ENCODE results near the gene SERAC1. TPM values are rescaled to one million over a fixed set of nuclear protein-coding genes. Genes with fewer than 3 reads are reported as not detected.
A peak's percentile ranks its signal among the peaks of the same experiment; 100 is the strongest.

Gene SERAC1
- polyA plus RNA-seq, 1 donor, result 6.9 TPM

GRCh38 chr6:158104696-158105095 lies 63.4 kb downstream of the SERAC1 start:
- Histone ChIP-seq H3K4me3 (ENCODE audit: low read length) (no peak overlapping the region), H3K9me3 (ENCODE audit: control insufficient read depth, low read depth, low read length) (no peaks in the 10 kb centered on the region), H3K27ac (ENCODE audit: low read length) (no peak overlapping the region), H3K36me3 (ENCODE audit: control insufficient read depth, insufficient read depth, low read length) (no peaks in the 10 kb centered on the region), H3K27me3 (ENCODE audit: control insufficient read depth, insufficient read depth, low read length) (no peaks in the 10 kb centered on the region), H3K4me1 (ENCODE audit: control insufficient read depth, insufficient read depth, low read length) (no peaks in the 10 kb centered on the region)
- 100% methylated on average over 2 of the region's 2 CpGs for WGBS (ENCODE audit: insufficient coverage, low lambda C conversion rate)
- DNase-seq, result no peak

DNA sequence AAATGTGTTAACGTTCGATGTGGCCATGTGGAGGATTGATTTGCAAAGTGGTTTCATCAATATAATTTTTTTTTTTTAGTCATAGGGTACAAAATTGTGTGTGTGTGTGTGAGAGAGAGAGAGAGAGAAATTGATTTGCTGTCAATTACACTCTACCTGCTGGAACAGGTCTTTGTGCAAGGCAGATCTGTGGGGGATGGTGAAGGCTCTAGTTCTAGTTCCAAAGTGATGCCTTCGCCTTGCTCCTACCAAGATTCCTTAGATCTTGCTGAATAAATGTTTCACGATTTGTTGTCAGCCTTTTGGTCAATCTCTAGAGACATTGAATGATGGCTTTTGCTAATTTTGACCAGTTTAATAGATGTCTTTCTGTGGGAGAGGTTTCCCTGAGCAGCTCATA lies 64.8 kb downstream of the SERAC1 start:
- Histone ChIP-seq H3K4me1 (ENCODE audit: control insufficient read depth, insufficient read depth, low read length) (no peaks in the 10 kb centered on the region), H3K27ac (ENCODE audit: low read length) (no peak overlapping the region), H3K9me3 (ENCODE audit: control insufficient read depth, low read depth, low read length) (no peaks in the 10 kb centered on the region), H3K36me3 (ENCODE audit: control insufficient read depth, insufficient read depth, low read length) (no peaks in the 10 kb centered on the region), H3K27me3 (ENCODE audit: control insufficient read depth, insufficient read depth, low read length) (no peaks in the 10 kb centered on the region), H3K4me3 (ENCODE audit: low read length) (no peak overlapping the region)
- DNase-seq, result no peak
- no CpG with 5 or more reads among the region's 4 CpGs for WGBS (ENCODE audit: insufficient coverage, low lambda C conversion rate)

DNA sequence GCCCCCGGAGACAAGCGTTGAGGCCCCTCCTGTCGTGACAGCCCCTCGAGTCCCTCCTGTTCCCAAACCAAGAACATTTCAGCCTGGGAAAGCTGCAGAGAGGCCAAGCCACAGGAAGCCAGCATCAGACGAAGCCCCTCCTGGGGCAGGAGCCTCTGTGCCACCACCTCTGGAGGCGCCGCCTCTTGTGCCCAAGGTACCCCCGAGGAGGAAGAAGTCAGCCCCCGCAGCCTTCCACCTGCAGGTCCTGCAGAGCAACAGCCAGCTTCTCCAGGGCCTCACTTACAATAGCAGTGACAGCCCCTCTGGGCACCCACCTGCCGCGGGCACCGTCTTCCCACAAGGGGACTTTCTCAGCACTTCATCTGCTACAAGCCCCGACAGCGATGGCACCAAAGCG lies 72.4 kb downstream of the SERAC1 start:
- H3K27me3 ChIP-seq (ENCODE audit: control insufficient read depth, insufficient read depth, low read length), result no peaks in the 10 kb centered on the region
- no peak overlapping the region for H3K4me3 ChIP-seq (ENCODE audit: low read length)
- H3K36me3 ChIP-seq (ENCODE audit: control insufficient read depth, insufficient read depth, low read length), result peaks cover 49% of the 10 kb centered on the region
- no peaks in the 10 kb centered on the region for H3K4me1 ChIP-seq (ENCODE audit: control insufficient read depth, insufficient read depth, low read length)
- H3K9me3 ChIP-seq (ENCODE audit: control insufficient read depth, low read depth, low read length), result no peaks in the 10 kb centered on the region
- no peak for DNase-seq
- no CpG with 5 or more reads among the region's 15 CpGs for WGBS (ENCODE audit: insufficient coverage, low lambda C conversion rate)
- H3K27ac ChIP-seq (ENCODE audit: low read length), result no peak overlapping the region

GRCh38 chr6:158095031-158095430 lies 73.0 kb downstream of the SERAC1 start:
- Histone ChIP-seq H3K4me3 (ENCODE audit: low read length) (no peak overlapping the region), H3K27me3 (ENCODE audit: control insufficient read depth, insufficient read depth, low read length) (no peaks in the 10 kb centered on the region), H3K36me3 (ENCODE audit: control insufficient read depth, insufficient read depth, low read length) (peaks cover 52% of the 10 kb centered on the region), H3K9me3 (ENCODE audit: control insufficient read depth, low read depth, low read length) (no peaks in the 10 kb centered on the region), H3K27ac (ENCODE audit: low read length) (no peak overlapping the region), H3K4me1 (ENCODE audit: control insufficient read depth, insufficient read depth, low read length) (no peaks in the 10 kb centered on the region)
- DNase-seq, result no peak
- 80% methylated on average over 1 of the region's 6 CpGs for WGBS (ENCODE audit: insufficient coverage, low lambda C conversion rate)

GRCh38 chr6:158092806-158093205 lies 75.3 kb downstream of the SERAC1 start:
- Histone ChIP-seq H3K27ac (ENCODE audit: low read length) (no peak overlapping the region), H3K27me3 (ENCODE audit: control insufficient read depth, insufficient read depth, low read length) (no peaks in the 10 kb centered on the region), H3K4me3 (ENCODE audit: low read length) (no peak overlapping the region), H3K4me1 (ENCODE audit: control insufficient read depth, insufficient read depth, low read length) (no peaks in the 10 kb centered on the region), H3K36me3 (ENCODE audit: control insufficient read depth, insufficient read depth, low read length) (peaks cover 70% of the 10 kb centered on the region), H3K9me3 (ENCODE audit: control insufficient read depth, low read depth, low read length) (no peaks in the 10 kb centered on the region)
- no CpG with 5 or more reads among the region's 9 CpGs for WGBS (ENCODE audit: insufficient coverage, low lambda C conversion rate)
- DNase-seq, result no peak

GRCh38 chr6:158087224-158087867 lies 80.7 kb downstream of the SERAC1 start:
- WGBS (ENCODE audit: insufficient coverage, low lambda C conversion rate), result 95% methylated on average over 2 of the region's 14 CpGs
- H3K36me3 ChIP-seq (ENCODE audit: control insufficient read depth, insufficient read depth, low read length), result peaks cover 72% of the 10 kb centered on the region
- H3K4me3 ChIP-seq (ENCODE audit: low read length), result no peak overlapping the region
- H3K27ac ChIP-seq (ENCODE audit: low read length), result no peak overlapping the region
- no peaks in the 10 kb centered on the region for H3K4me1 ChIP-seq (ENCODE audit: control insufficient read depth, insufficient read depth, low read length)
- no peaks in the 10 kb centered on the region for H3K27me3 ChIP-seq (ENCODE audit: control insufficient read depth, insufficient read depth, low read length)
- no peaks in the 10 kb centered on the region for H3K9me3 ChIP-seq (ENCODE audit: control insufficient read depth, low read depth, low read length)
- DNase-seq, result no peak

GRCh38 chr6:158086504-158087223 lies 81.4 kb downstream of the SERAC1 start:
- WGBS (ENCODE audit: insufficient coverage, low lambda C conversion rate), result no CpG with 5 or more reads among the region's 32 CpGs
- no peaks in the 10 kb centered on the region for H3K27me3 ChIP-seq (ENCODE audit: control insufficient read depth, insufficient read depth, low read length)

GRCh38 chr6:158086054-158086503 lies 82.0 kb downstream of the SERAC1 start:
- WGBS (ENCODE audit: insufficient coverage, low lambda C conversion rate), result no CpG with 5 or more reads among the region's 2 CpGs

More at GRCh38 chr6:158086504-158087223, 81.4 kb downstream of the SERAC1 start:
- no peaks in the 10 kb centered on the region for H3K9me3 ChIP-seq (ENCODE audit: control insufficient read depth, low read depth, low read length)
- no peak overlapping the region for H3K4me3 ChIP-seq (ENCODE audit: low read length)
- DNase-seq, result peak; percentile 16
- peaks cover 70% of the 10 kb centered on the region for H3K36me3 ChIP-seq (ENCODE audit: control insufficient read depth, insufficient read depth, low read length)
- H3K27ac ChIP-seq (ENCODE audit: low read length), result no peak overlapping the region
- H3K4me1 ChIP-seq (ENCODE audit: control insufficient read depth, insufficient read depth, low read length), result no peaks in the 10 kb centered on the region

DNA sequence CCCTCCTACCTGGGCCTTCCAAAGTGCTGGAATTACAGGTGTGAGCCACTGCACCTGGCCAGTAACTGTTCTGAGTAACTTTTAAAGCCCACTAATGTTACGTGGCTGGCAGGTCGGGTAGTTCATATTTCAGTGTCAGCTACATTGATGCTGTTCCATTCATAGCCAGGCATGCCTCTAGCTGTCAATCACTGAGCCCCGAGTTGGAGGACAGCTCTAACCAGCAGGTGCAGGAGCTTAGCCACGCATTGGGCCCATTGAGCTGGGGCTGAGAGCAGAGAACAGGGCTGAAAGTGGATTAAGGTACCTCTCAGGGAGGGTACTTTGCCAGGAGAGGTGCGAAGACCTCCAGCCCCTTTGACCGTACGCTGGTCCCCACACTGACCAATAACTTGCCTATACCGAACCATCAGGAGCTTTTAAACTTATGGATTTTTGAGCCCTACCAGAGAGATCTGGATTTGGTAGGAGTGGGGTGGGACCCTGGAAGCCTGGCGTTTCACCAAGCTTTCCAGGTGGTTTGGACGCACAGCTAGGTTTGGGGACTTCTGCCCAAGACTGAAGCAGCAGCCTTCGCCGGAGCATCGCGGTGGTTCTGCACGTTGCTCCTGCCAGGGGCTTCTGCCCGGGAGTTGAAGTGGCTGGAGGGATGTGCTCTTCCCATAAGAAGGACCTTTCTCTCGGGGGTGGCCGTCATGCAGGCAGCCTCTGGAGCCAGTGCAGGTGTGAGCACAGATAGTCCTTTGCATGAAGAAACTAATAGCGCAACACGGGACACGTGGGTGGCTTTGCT lies 82.6 kb downstream of the SERAC1 start:
- Histone ChIP-seq H3K4me1 (ENCODE audit: control insufficient read depth, insufficient read depth, low read length) (no peaks in the 10 kb centered on the region), H3K27me3 (ENCODE audit: control insufficient read depth, insufficient read depth, low read length) (no peaks in the 10 kb centered on the region), H3K36me3 (ENCODE audit: control insufficient read depth, insufficient read depth, low read length) (peaks cover 74% of the 10 kb centered on the region), H3K9me3 (ENCODE audit: control insufficient read depth, low read depth, low read length) (no peaks in the 10 kb centered on the region), H3K4me3 (ENCODE audit: low read length) (no peak overlapping the region), H3K27ac (ENCODE audit: low read length) (no peak overlapping the region)
- WGBS (ENCODE audit: insufficient coverage, low lambda C conversion rate), result no CpG with 5 or more reads among the region's 21 CpGs
- no peak for DNase-seq

More at GRCh38 chr6:158086054-158086503, 82.0 kb downstream of the SERAC1 start:
- no peak for DNase-seq
- no peaks in the 10 kb centered on the region for H3K27me3 ChIP-seq (ENCODE audit: control insufficient read depth, insufficient read depth, low read length)
- H3K36me3 ChIP-seq (ENCODE audit: control insufficient read depth, insufficient read depth, low read length), result peaks cover 71% of the 10 kb centered on the region
- H3K4me3 ChIP-seq (ENCODE audit: low read length), result no peak overlapping the region
- no peaks in the 10 kb centered on the region for H3K4me1 ChIP-seq (ENCODE audit: control insufficient read depth, insufficient read depth, low read length)
- H3K9me3 ChIP-seq (ENCODE audit: control insufficient read depth, low read depth, low read length), result no peaks in the 10 kb centered on the region
- H3K27ac ChIP-seq (ENCODE audit: low read length), result no peak overlapping the region

All from large intestine (tissue), 3 donors.